ENCODE data around the gene ZNF358.
A peak's percentile ranks its signal among the peaks of the same experiment; 100 is the strongest.

The ZNF358 gene

GRCh38 chr19:7480222-7480969 lies 35.5 kb upstream of the ZNF358 start:
- ATAC-seq (ENCODE audit: low read depth): no peak

GRCh38 chr19:7480970-7481255 lies 35.0 kb upstream of the ZNF358 start:
- Histone ChIP-seq H3K9me3 (ENCODE audit: severe bottlenecking) (no peaks in the 10 kb centered on the region), H3K27ac (ENCODE audit: poor library complexity, severe bottlenecking) (peak overlapping the region; percentile 63), H3K36me3 (ENCODE audit: low read depth) (no peaks in the 10 kb centered on the region), H3K27me3 (ENCODE audit: insufficient read depth, poor library complexity, severe bottlenecking) (no peaks in the 10 kb centered on the region), H3K4me1 (ENCODE audit: insufficient read depth, poor library complexity, severe bottlenecking) (peaks cover 17% of the 10 kb centered on the region), H3K4me3 (ENCODE audit: severe bottlenecking) (no peak overlapping the region)
- TF ChIP-seq CTCF (IDR thresholded peaks at IDR 0.05; ENCODE audit: poor library complexity, severe bottlenecking): no peak
- ATAC-seq (ENCODE audit: low read depth) (no peak), DNase-seq (ENCODE audit: low spot score) (no peak)

More at GRCh38 chr19:7480222-7480969, 35.5 kb upstream of the ZNF358 start:
- no peaks in the 10 kb centered on the region for H3K36me3 ChIP-seq (ENCODE audit: low read depth)
- H3K9me3 ChIP-seq (ENCODE audit: severe bottlenecking): no peaks in the 10 kb centered on the region
- H3K4me3 ChIP-seq (ENCODE audit: severe bottlenecking): no peak overlapping the region
- H3K27me3 ChIP-seq (ENCODE audit: insufficient read depth, poor library complexity, severe bottlenecking): no peaks in the 10 kb centered on the region
- peak overlapping the region; percentile 63 for H3K27ac ChIP-seq (ENCODE audit: poor library complexity, severe bottlenecking)
- no peak for TF ChIP-seq CTCF (IDR thresholded peaks at IDR 0.05; ENCODE audit: poor library complexity, severe bottlenecking)
- DNase-seq (ENCODE audit: low spot score): no peak
- H3K4me1 ChIP-seq (ENCODE audit: insufficient read depth, poor library complexity, severe bottlenecking): peaks cover 17% of the 10 kb centered on the region

GRCh38 chr19:7482584-7483439 lies 33.1 kb upstream of the ZNF358 start:
- no peak for TF ChIP-seq CTCF (IDR thresholded peaks at IDR 0.05; ENCODE audit: poor library complexity, severe bottlenecking)
- no peak overlapping the region for H3K4me3 ChIP-seq (ENCODE audit: severe bottlenecking)
- no peaks in the 10 kb centered on the region for H3K27me3 ChIP-seq (ENCODE audit: insufficient read depth, poor library complexity, severe bottlenecking)
- peak overlapping the region; percentile 65 for H3K27ac ChIP-seq (ENCODE audit: poor library complexity, severe bottlenecking)
- no peaks in the 10 kb centered on the region for H3K36me3 ChIP-seq (ENCODE audit: low read depth)
- peak; percentile 86 for DNase-seq (ENCODE audit: low spot score)
- H3K9me3 ChIP-seq (ENCODE audit: severe bottlenecking): no peaks in the 10 kb centered on the region
- H3K4me1 ChIP-seq (ENCODE audit: insufficient read depth, poor library complexity, severe bottlenecking): peaks cover 17% of the 10 kb centered on the region
- ATAC-seq (ENCODE audit: low read depth): peak; percentile 53

- Histone ChIP-seq H3K4me3 (ENCODE audit: severe bottlenecking) (no peak overlapping the region), H3K27ac (ENCODE audit: poor library complexity, severe bottlenecking) (peak overlapping the region; percentile 65), H3K36me3 (ENCODE audit: low read depth) (no peaks in the 10 kb centered on the region), H3K4me1 (ENCODE audit: insufficient read depth, poor library complexity, severe bottlenecking) (peaks cover 17% of the 10 kb centered on the region), H3K9me3 (ENCODE audit: severe bottlenecking) (no peaks in the 10 kb centered on the region), H3K27me3 (ENCODE audit: insufficient read depth, poor library complexity, severe bottlenecking) (no peaks in the 10 kb centered on the region)
- TF ChIP-seq CTCF (IDR thresholded peaks at IDR 0.05; ENCODE audit: poor library complexity, severe bottlenecking): no peak
- no peak for DNase-seq (ENCODE audit: low spot score)
- ATAC-seq (ENCODE audit: low read depth): no peak
These were observed 32.1 kb upstream of the ZNF358 start for GRCh38 chr19:7483720-7484201.
